Tibial nerve (tissue), 4 donors: ENCODE data around the gene GUCY1A1. TPM values are rescaled to one million over a fixed set of nuclear protein-coding genes. Genes with fewer than 3 reads are reported as not detected.

Experiments used
- DNase-seq, 2 donors: peaks; one replicate each; pipeline ENCODE4 v3.0.0-alpha.2; 2019; ENCODE audit warnings: low spot score in 2 of 2
- H3K27ac ChIP-seq, 4 donors: fragments of 200-600 bp; sonication (generic) in 3 of 4; one replicate each; pipeline ENCODE4 v1.5.1; 2017 to 2019; ENCODE audit warnings: mild to moderate bottlenecking in 1 of 4
- H3K27me3 ChIP-seq, 2 donors: fragments of 200-600 bp; sonication (generic) in 1 of 2; one replicate each; pipeline versions ENCODE4 v1.5.1 to v1.6.0; 2017 to 2019
- H3K36me3 ChIP-seq, 3 donors: fragments of 200-600 bp; sonication (generic); one replicate each; pipeline ENCODE4 v1.5.1; 2018 to 2019
- H3K4me1 ChIP-seq, 4 donors: fragments of 200-600 bp; sonication (generic) in 3 of 4; one replicate each; pipeline ENCODE4 v1.5.1; 2017 to 2019
- H3K4me3 ChIP-seq, 4 donors: fragments of 200-600 bp; sonication (generic) in 3 of 4; one replicate each; pipeline ENCODE4 v1.5.1; 2017 to 2019; ENCODE audit warnings: mild to moderate bottlenecking in 1 of 4, moderate library complexity in 1 of 4
- H3K9me3 ChIP-seq, 4 donors: fragments of 200-600 bp; sonication (generic) in 3 of 4; one replicate each; pipeline ENCODE4 v1.5.1; 2017 to 2019
- EP300 ChIP-seq, 2 donors: sonication (generic); formaldehyde crosslinking; IDR thresholded peaks; one replicate each; pipeline ENCODE4 v1.6.1; 2017; ENCODE audit warnings: antibody characterized with exemption in 2 of 2, mild to moderate bottlenecking in 1 of 2
- POLR2A ChIP-seq, 2 donors: fragments of 450-650 bp; IDR thresholded peaks; one replicate each; pipeline ENCODE4 v1.6.1; 2017; ENCODE audit warnings: antibody characterized with exemption in 2 of 2, mild to moderate bottlenecking in 2 of 2, moderate library complexity in 2 of 2
- WGBS, 2 donors: methylation state at CpG; one replicate each; pipeline ENCODE4 v1.1.5; 2018; 5-methylcytosine and 5-hydroxymethylcytosine counted together
- total RNA-seq, 4 donors: library from RNA; depleted of rRNA; stranded (reverse); fragments of >200 nt; gene quantifications; one replicate each; pipeline ENCODE4 v1.1.0, GENCODE V29; 2016
- TF ChIP-seq, protein P1 (sequence below), 5 experiments: fragments of 200-600 bp in 3 of 5; fragments of 450-650 bp in 2 of 5; sonication (generic) in 3 of 5; IDR thresholded peaks; one replicate each; pipeline ENCODE4 v1.5.1; 2016 to 2019; ENCODE audit warnings: antibody characterized with exemption in 5 of 5, mild to moderate bottlenecking in 3 of 5, moderate library complexity in 2 of 5

GUCY1A1 gene
- total RNA-seq, 4 donors from 2014 or later, result 6.7 to 20.3 (median 9.3) TPM

DNA sequence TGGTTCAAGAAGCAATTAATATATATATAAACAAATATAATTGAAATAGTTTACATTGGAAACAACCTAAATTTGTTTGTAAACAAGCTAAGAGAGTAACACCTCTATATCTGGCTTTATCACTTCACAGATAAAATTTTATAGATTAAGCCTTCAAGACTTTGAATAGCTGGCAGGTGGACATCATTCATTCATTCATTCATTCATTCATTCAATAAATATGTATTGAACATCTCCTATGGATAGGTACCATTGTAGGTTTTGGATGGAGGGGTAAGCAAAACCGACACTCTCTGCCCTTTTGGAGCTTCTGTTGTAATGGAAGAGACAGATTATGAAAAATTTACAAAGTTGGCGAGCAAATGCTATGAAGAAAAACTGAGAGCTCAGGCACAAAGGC, 35.2 kb downstream of the GUCY1A1 start:
- no peaks in the 10 kb centered on the region for H3K4me1 ChIP-seq
- 89 to 94% methylated on average over 2 of the region's 2 CpGs for WGBS, 2 donors
- TF ChIP-seq, protein P1, sequence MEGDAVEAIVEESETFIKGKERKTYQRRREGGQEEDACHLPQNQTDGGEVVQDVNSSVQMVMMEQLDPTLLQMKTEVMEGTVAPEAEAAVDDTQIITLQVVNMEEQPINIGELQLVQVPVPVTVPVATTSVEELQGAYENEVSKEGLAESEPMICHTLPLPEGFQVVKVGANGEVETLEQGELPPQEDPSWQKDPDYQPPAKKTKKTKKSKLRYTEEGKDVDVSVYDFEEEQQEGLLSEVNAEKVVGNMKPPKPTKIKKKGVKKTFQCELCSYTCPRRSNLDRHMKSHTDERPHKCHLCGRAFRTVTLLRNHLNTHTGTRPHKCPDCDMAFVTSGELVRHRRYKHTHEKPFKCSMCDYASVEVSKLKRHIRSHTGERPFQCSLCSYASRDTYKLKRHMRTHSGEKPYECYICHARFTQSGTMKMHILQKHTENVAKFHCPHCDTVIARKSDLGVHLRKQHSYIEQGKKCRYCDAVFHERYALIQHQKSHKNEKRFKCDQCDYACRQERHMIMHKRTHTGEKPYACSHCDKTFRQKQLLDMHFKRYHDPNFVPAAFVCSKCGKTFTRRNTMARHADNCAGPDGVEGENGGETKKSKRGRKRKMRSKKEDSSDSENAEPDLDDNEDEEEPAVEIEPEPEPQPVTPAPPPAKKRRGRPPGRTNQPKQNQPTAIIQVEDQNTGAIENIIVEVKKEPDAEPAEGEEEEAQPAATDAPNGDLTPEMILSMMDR (IDR thresholded peaks at IDR 0.05), result no peak
- TF ChIP-seq EP300 (IDR thresholded peaks at IDR 0.05) (no peak), POLR2A (IDR thresholded peaks at IDR 0.05) (no peak)

DNA sequence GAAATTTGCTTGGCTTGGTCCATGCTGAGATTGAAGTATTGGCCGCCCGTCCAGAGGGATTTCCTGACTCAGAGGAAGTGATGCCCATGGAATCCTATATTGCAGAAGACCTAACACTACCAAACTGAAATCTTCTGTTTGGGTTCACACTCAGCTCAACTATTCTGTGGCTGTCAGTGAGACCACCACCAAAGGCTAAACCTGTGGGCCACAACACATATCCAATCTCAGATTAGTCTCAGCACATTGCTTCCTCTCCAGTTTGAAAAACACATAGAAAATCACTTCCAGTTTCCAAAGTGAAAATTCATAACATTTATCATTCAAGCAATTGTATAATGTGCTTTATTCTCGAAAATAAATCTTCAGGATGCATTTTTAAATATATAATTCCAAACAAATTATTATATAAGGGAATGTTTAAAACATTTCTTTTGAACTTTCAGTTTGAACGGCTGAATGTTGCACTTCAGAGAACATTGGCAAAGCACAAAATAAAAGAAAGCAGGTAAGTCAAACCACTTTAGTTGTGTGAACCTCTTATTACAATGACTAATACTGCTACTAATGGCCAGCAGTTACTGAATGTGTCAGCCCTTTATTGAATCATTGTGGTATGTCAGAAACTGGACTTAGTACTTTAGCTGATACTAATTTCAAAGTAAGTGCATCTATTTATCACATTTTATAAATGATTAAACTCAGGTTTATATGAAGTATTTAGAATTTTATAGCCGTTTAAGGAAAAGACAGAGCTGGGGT, 37.0 kb downstream of the GUCY1A1 start:
- Histone ChIP-seq H3K27me3 (no peaks in the 10 kb centered on the region), H3K9me3 (peaks cover 0 to 5% (median under 1%) of the 10 kb centered on the region in 4 donors), H3K4me1 (no peaks in the 10 kb centered on the region), H3K36me3 (no peaks in the 10 kb centered on the region), H3K4me3 (no peak overlapping the region), H3K27ac (no peak overlapping the region)
- DNase-seq, result no peak
- no peak for TF ChIP-seq POLR2A (IDR thresholded peaks at IDR 0.05)
- no peak for TF ChIP-seq EP300 (IDR thresholded peaks at IDR 0.05)
- TF ChIP-seq, protein P1 (IDR thresholded peaks at IDR 0.05), result no peak
- 87 to 88% methylated on average over 5 of the region's 5 CpGs for WGBS, 2 donors

More for the DNA sequence above, 35.2 kb downstream of the GUCY1A1 start:
- Histone ChIP-seq H3K4me3 (no peak overlapping the region), H3K36me3 (no peaks in the 10 kb centered on the region), H3K9me3 (peaks cover 0 to 10% (median 2%) of the 10 kb centered on the region in 4 donors), H3K27ac (no peak overlapping the region), H3K27me3 (no peaks in the 10 kb centered on the region)
- no peak for DNase-seq

DNA sequence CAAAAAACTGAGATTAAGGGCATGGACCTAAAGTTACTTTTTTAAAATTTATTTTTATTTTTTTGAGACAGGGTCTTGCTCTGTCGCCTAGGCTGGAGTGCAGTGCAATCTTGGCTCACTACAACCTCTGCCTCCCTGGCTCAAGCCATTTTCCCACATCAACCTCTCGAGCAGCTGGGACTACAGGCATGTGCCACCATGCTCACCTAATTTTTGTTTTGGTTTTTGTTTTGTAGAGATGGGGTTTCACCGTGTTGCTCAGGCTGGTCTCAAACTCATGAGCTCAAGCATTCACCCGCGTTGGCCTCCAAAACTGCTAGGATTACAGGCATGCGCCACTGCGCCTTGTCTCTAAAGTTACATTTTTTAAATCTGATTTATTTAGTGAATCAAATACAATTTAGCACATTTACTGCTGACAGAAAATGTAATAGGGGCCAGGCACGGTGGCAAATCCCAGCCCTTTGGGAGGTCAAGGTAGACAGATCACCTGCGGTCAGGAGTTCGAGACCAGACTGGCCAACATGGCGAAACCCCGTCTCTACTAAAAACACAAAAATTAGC, 38.3 kb downstream of the GUCY1A1 start:
- 88 to 95% methylated on average over 12 of the region's 12 CpGs for WGBS, 2 donors
- TF ChIP-seq, protein P1 (IDR thresholded peaks at IDR 0.05), result no peak
- TF ChIP-seq EP300 (IDR thresholded peaks at IDR 0.05) (no peak), POLR2A (IDR thresholded peaks at IDR 0.05) (no peak)
- no peak overlapping the region for H3K27ac ChIP-seq

DNA sequence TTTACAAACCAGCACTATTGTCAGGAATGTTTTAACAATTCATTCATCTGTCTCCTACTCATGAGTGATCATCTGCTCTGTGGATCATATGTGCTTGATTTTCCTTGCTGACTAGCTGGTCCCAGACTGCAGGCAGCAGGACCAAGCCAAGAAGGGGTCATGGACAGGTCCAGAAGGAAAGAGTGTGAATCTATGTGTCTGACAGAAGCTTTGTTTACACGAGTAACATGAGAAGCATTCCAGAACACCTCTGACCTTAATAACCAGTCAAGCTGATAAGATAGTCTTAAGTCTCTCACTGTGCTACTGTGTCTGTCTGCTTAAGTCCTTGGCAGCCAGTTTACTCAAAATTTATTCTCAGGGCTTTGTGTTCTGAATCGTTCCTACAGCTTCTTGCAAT, 39.0 kb downstream of the GUCY1A1 start:
- Histone ChIP-seq H3K36me3 (no peaks in the 10 kb centered on the region), H3K4me3 (no peak overlapping the region), H3K9me3 (no peaks in the 10 kb centered on the region), H3K27me3 (no peaks in the 10 kb centered on the region), H3K4me1 (no peaks in the 10 kb centered on the region), H3K27ac (no peak overlapping the region)
- DNase-seq, result no peak
- TF ChIP-seq, protein P1 (IDR thresholded peaks at IDR 0.05), result no peak
- TF ChIP-seq EP300 (IDR thresholded peaks at IDR 0.05) (no peak), POLR2A (IDR thresholded peaks at IDR 0.05) (no peak)
- WGBS, 2 donors, result 17% methylated on average over 2 of the region's 2 CpGs

More for the DNA sequence above, 38.3 kb downstream of the GUCY1A1 start:
- Histone ChIP-seq H3K36me3 (no peaks in the 10 kb centered on the region), H3K27me3 (no peaks in the 10 kb centered on the region), H3K4me1 (no peaks in the 10 kb centered on the region), H3K9me3 (no peaks in the 10 kb centered on the region), H3K4me3 (no peak overlapping the region)
- no peak for DNase-seq

DNA sequence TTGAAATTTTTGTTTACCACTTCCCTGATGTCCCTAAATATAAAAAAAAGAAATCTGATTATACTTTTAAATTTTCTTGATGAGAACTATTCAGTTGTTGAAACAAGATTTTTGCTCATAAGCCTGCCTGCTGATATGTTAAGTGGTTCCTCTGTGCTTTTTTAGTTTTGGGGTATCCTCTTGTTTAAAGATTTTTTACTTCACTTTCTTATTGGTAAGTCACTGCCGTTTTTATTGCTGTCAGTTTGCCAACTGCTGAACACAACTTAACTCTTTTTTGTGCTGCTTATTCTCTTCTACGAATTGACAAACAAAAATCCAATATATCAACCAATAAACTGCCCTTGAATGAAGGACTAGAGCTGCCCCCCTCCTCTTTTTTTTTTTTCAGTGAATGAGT, 39.5 kb downstream of the GUCY1A1 start:
- WGBS, 2 donors, result 34 to 37% methylated on average over 2 of the region's 2 CpGs
- Histone ChIP-seq H3K27ac (no peak overlapping the region), H3K9me3 (no peaks in the 10 kb centered on the region), H3K4me1 (no peaks in the 10 kb centered on the region), H3K36me3 (no peaks in the 10 kb centered on the region), H3K4me3 (no peak overlapping the region), H3K27me3 (no peaks in the 10 kb centered on the region)
- DNase-seq, result no peak
- TF ChIP-seq EP300 (IDR thresholded peaks at IDR 0.05) (no peak), POLR2A (IDR thresholded peaks at IDR 0.05) (no peak)
- TF ChIP-seq, protein P1 (IDR thresholded peaks at IDR 0.05), result no peak
